Inflammatory macrophage treated with lipopolysaccharide for 1 hour (primary cell): ENCODE results near the gene CTRL.
"Not testable (repeated sequence)": the region's sequence is repeated elsewhere in the genome, so short reads cannot be mapped to it uniquely, and the experiment has no call there.

Experiments
- DNase-seq, 2 donors: peaks; one replicate each; pipeline ENCODE4 v3.0.0-alpha.2; 2020 to 2022

The CTRL gene

DNA sequence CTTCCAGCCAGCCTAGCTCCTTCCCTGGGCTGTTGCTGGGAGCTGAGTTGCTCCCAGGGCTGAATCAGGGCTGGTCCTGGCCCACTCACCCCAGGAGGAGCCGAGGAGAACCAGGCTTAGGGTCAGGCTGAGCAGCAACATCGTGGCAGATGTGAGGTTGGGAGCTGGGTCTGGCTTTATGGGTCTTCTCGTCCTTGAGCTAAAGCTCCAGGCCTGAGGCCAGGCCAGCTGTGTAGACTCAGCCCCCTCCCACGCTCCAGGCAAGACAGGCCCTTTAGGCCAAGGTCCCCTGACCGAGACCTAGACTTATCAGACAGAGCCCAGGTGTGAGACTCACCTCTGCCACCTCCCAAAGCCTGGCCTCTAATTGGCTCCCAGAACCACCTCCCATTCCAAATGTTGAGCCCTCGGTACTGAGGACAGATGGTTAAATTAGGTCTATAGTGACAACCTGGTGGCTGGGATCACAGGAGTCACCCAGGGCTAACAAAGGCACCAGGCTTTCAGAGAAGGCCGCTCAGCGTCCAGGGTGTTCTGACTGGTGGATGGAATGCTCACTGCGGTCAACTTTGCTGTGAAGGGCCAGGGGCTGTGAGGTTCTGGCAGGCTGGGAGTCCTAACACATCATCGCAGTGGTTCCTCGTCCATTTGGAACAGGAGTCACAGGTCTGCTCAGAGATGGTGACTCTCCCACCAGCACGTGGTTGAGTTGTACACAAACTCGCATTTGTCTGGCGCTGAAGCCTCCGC lies at the start of gene CTRL:
TSS of gene CTRL (minus strand) at position 151 of the 750 bp plus-strand sequence. CDS start at position 141, 10 bp downstream.
- DNase-seq = no peak

DNA sequence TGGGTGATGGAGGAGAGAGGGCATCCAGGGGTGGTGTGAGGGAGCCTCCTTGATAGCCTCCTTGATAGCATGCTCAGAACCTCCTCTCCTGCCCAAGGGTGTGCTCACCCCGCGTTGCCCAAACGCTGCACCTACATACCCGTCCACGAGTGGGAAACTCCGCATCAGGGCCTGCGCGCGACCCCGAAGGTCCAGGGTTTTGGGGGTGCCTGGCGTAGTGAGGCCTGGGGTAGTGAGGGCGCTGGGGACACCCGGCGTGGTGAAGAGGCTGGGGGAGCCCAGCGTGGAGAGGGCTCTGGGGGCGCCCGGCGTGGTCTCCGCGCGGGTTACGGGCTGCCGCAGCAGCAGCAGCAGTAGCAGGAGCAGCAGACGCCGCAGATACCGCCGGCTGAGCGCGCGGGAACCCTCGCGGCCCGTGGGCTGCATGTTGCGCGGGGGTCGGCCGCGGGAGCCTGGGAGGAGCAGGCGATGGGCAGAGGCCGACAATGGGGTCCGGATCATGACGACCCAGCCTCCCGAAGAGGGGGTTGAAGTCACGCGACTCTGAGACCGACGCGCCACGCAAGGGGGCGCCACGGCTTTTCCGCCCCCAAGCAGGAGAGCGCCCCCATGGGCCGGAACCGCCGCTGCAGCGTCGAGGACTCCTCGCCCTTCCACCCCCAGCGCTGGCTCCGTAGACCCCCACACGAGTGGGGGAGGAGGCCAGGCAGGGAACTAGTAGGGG lies 48.5 kb upstream of the CTRL start, which contains the start of gene DPEP3:
TSS of gene DPEP3 (minus strand) at position 545 of the 724 bp plus-strand sequence. CDS start at position 426, 119 bp downstream.
- DNase-seq = no peak

DNA sequence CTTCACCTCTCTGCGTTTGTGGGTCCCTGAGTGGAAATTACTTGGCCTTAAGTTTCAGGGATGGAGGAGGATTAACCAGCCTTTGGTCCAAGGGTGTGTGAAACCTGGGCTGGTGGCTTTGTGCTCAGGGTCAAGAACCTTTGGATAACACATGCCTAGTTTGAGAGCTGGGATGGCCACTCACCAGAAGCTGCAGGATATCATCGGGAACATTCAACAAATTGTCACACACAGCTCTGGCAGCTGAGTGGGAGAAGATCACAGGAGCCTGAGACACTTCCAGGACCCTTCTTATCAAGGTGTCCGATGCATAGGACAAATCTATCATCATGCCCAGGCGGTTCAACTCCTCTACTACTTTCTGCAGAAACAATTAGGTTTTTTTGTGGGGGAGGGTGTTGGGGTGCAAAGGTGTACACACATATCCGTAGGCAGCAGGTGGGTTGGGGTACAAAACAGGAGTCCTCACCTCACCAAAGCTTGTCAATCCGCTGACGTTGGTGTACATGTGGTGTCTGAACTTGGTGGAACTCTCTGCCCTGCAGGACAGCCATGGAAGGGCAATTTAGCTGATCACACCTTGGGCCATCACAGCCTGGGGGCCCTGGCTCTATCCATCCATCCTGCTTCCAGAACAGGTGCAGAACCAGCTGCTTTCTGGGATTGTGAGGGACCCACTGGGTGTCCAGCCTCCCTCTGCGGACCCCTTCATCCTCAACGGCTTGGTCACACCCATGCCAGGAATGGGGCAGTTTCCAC lies 46.0 kb upstream of the CTRL start:
- no peak for DNase-seq

DNA sequence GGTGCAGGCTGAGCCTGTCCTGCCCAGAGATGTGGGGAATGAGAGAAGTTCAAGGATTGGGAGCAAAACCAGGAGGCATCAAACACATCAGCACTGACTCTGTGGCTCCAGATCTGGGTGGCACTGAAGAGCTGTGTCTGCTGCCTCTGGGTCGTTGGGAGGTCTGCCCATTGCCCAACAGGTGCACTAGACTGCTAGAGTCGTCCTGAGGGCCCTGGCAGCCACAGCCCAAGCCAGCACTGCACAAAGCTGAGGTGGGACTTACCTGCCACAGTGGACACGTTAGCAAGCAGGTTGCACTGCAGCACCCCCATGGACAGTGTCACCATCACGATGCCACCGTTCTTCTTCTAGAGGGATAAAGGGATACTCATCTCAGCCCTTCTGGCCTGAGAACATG lies 45.3 kb upstream of the CTRL start:
- no peak for DNase-seq

DNA sequence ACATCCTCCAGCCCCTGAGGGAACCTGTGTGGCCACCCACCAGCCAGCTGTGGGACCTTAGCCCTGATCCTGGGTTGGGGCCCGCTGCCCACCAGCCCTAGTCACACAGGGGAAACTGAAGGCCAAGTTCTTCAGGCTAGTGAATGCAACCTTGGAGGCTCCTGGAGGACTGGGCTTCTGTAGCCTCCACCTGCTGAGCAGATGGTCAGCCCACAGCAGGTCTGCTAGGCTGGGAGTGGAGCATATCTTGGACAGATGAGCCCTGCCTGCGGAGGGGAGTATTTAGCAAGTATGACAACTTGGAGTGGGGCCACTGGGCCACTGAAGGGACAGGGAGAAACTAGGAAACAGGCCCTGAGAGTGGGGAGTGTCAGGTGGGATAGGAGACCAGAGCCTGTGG lies 44.5 kb upstream of the CTRL start:
- DNase-seq = no peak

DNA sequence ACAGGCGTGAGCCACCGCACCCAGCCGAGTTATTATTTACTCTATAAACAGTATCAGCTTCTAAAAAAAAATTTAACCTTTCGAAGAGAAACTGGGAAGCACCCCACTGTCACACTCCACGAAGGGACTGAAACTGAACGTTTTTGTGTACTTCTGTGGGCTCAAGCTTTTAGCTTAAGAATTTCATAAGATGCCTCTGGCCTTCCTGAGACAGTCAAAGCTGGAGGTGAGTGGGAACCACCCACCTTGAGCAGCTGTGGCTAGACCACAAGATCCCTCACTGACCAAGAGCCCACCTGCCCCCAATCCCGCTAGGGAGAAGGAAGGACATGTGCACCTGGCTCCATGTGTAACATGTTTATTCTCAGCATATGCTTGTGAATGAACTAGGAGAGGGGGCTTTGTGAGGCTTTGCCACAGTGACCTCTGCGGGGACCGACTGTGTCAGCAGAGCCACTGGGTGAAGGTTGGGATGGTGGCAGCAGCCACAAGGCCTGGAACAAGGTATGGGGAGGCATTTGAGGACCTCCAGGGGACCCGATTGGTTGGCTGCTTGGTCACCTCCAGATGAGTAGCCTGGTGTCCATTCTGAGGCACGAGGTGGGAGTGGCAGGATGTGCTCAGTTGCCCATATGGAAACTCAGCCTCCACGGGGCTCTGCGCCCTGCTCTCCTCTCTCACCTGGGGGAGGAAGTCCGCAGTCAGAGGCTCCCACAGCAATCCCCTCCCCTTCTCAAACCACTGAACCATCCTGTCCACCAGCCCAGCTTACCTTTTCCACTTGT lies 43.9 kb upstream of the CTRL start:
- DNase-seq = no peak

DNA sequence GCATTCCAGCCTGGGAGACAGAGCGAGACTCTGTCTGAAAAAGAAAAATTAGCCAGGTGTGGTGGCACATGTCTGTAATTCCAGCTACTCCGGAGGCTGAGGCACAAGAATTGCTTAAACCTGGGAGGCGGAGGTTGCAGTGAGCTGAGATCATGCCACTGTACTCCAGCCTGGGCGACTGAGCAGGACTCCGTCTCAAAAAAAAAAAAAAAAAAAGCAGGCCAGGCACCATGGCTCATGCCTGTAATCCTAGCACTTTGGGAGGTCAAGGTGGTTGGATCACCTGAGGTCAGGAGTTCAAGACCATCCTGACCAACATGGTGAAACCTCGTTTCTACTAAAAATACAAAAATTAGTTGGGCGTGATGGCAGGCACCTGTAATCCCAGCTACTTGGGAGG lies 40.6 kb upstream of the CTRL start:
- not testable (repeated sequence) for DNase-seq

DNA sequence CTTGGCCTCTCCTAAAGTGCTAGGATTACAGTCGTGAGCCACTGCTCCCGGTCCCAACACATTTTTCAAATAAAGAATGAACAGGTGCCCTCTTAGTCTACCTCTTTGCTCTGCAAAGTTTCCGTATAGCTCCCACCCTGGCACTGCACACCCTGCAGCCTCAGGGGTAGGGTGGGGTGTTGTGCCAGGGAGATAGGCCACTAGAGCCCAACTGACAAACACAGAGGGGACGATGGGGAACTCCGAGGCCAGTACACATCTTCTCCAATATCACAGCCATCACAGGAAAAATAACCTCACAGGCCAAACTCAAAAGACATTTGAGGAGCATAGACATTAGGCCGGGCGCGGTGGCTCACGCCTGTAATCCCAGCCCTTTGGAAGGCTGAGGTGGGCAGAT lies 39.4 kb upstream of the CTRL start:
- DNase-seq = no peak

DNA sequence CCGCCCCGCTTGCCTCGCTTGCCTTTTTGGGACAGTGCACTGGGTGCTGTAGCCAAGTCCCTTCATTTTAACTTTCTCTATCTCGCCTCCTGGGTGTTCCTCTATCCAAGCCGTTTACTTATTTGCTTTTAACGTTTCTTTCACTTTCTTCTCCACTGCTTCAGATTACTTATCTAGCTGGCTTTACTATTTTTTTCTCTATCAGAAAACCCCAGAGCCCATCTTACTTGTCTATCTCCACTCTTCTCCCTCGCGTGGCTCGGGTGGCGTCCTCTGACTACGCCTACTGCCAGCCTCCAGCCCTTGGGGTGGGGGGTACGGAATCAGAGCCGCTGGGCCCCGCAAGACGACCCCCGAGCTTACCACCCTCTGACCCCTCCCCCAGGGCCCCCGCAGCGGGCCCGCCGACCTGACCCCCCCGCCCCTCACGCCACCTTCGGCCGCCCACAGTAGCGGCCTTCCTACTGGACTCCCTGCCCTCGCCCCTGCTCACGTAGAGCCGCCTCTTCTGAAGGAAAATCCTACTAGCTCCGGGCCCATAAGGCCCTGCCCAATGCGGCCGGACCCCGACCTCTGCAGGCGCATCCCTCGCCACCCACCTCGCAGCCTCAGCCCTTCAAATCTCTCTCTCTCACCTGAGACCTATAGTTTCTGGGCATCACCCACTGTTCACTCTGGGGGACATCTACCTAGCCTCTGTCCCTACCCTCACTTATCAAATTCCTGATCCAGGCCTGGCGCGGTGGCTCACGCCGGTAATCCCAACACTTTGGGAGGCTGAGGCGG lies 37.8 kb upstream of the CTRL start:
- peak in 1 of 2 donors; percentile 22 for DNase-seq

DNA sequence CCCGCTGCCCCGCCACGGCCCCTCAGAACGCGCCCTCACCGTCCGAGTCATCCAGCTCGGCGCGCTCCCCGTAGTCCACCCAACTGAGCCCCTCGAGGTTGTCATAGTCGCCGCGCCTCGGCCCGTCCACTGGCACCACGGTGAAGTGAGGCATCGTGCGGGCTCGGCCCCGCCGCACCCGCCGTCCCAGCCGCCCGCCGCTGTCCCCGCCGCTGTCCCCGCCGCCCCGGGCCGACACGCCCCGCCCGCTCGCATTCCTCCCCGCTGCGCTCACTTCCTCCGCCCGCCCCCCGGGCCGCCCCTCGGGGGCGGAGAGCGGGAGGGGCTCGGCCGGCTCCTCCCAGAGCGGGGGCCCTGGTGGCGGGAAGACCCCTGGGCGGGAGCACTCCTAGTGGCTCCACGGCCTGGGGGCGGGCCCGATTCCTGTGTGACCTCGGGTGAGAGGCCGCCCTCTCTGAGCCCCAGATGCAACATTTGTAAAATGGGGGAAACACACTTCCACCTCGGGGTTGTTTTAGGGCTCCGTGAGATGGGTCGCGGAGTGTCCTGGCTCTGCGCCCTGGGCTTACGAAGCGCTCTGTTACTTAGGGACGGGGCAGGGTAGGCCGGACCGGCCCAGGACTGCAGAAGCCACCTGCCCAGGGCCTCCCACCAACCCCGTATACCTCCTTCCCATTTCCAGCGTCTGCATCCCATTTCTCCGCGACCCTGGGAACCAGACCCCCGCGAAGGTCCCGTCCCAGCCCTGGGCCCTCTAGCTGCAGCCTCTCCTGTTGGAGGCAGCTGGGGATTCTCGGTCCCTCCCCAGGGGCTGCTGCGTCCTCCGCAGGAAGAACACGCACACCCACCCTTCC lies 37.0 kb upstream of the CTRL start, which contains the start of gene SLC12A4:
TSS of gene SLC12A4 (minus strand) at position 238 of the 854 bp plus-strand sequence. CDS start at position 154, 84 bp downstream.
- peak; percentile 68 to 71 for DNase-seq

DNA sequence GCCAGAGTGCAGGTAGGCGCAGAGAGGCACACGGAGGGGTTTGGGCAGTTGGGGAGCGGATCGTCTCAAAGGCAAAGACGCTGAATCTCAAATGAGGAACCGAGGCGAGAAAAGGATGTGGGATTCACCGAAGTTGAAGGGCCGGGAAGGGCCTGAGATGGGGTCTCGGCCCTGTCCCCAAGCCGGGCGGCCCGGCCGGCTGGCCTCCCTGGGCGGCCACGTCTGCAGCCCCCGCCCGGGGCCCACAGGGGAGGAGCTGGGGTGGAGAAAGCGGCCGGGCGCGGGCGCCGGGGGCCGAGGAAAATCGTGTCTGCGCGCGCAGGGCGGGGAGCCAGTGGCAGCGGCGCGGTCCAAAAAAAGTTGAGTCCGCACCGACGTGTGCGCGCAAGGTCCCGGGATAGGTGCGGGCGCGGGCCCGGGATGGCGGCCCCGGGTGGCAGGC lies 36.3 kb upstream of the CTRL start:
- DNase-seq = peak; percentile 10 to 22

DNA sequence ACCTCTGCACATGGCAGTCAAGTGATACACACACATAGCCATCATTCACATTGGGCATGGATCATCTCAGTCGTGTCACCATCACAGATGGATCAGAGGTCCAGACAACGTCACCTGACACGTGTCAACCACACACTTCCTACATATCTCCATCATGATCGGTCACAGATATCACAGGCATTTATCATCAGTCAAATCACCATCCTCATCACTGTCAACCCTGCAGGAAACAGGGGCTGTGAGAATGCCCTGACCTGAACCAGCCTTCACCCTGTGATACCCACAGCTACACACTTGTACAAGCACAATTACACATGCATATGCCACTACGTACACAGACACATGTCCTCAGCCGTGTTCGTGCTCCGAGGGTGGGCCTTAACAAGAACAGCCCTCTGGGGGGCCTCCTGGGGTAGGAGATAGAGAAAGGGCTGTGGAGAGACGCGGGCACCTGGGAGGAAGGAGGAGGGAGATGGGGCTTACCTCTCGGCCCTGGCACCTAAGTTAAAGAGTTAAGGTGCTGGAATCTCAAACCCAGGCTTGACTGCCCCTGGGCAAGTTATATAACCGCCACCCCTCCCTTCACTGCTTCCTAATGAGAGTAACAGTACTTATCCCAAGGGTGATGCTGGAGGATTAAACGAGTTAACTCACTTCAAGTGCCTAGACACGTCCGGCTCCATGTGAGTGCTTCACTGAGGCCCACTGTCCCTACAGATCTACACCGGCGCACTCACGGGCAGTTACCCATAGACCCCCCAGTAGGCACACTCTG lies 35.7 kb upstream of the CTRL start:
- no peak for DNase-seq

DNA sequence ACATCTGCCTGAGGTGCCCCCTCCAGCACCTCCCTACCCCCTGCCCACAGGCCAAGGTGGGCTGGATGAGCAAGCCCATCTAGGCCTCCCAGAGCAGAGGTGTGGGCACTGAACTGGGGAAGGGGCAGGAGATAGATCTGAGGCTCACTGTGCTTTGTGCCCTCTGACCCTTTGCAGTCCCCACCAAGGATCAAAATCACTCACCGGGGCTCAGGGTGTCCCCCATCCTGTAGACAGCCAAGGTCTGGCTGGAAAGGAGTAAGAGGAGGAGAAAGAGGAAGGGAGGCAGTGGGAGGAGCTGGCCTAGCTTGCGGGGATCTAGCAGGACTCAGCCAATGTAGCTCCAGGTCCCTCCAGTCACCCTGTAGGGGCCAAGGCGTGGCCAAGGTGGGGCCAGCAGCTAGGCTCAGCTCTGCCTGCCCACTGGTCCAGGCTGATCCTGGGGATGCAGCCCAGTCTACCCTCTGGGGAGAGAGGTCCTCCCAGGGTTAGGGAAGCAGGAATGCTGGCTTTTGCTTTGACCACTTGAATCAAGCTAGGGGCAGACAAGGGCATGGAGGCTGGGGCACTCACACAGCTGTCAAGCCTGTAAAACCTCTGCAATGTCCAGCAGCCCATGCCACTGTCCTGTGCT lies 35.0 kb upstream of the CTRL start:
- DNase-seq = peak; percentile 6 to 14

DNA sequence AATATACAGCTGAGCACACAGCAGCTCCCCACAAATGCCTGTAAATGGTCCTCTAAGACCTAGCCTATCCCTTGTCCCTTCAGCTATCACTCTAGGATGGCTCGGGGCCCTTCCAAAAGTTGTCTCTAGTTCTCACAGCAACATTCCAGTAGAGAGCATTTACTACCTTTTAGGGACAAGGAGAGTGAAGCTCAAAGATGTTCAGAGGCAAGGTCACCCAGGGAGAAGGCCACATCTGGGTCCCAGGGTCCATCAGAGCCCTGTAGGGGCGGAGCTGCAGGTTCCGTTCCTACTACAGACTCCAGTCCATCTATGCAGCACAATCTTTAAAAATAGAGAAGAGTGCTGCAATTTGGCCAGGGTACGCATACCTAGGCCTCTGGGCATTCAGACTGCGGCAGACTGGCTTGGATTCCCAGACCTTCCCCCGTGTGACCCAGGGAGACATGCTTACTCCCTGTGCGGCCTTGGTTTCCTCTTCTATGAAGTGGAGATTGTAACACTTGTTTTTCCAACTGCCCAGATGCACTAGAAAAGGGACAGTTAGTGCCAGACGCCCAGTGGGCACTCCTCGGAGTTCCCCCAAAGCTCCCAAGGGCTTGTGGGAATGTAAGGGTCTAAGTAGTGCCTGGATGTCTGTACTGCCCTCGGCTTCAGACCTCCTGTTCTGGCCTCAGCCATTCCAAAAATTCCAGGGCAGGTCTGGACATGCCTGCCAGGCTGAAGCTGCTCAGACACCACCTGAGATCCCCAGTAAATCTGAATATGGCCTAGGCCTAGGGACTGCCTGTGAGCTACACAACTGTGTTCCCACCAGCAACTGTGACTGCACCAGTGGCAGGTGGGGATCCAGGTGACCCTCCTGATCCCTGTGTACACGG lies 34.2 kb upstream of the CTRL start:
- no peak for DNase-seq

DNA sequence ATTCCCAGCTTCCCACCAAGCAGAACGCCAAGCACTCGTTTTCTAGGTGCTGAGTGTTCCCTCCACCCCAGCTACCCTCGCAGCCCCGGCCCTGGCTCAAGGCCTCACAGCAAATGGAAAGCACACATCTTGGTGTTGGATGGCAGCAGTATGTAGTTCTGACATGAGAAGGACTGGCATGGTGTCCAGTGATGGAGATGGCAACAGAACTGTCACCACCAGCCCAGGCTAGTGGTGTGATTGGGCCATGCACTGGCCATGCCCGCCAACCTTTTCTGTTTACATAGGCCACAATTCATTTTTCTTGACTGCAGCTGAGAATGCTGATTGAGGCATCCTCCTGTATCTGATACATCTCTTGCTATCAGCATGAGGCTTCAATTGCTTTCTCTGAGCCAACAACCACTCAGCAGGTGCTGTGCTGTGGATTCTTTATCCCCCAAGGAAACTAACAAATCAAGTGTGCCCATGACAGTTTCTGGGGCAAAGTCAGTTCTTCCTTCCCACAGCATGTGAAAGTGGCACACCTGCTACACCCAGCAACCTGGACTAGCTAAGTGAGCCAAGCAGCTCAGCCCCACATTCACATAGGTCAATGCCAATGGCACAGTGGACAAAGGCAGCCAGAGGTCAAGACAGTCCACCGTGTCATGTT lies 32.9 kb upstream of the CTRL start:
- no peak for DNase-seq

DNA sequence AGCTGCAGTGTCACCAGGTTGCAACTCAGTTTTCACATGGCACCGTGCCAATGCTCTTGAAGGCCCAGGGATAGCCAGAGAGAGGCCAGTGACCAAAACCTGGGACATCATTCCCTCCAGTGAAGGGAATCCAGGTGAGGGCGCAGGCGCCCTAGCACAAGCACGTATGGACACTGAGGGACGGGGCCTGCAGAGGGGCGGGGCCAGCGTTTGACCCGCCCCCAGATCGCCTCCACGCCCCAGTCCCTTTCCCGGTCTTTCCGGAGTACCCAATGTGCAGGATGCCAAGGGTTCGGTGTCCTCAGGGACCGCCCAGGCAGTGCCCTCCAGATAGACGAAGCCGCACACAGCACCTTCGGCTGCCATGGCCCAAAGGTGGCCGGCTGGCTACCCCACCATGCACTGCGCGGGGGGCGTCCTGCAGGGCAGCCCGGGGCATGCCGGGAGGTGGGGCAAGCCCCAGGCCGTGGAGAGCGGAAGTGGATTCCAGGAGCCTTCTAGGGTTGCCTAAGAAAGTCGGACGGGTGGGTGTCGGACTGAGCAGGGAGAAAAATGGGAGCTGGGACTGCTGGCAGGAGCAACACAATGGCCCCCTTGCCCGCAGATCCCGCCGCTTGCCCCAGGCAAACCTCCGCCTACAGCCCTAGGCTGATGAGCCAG lies 32.1 kb upstream of the CTRL start:
- no peak for DNase-seq

DNA sequence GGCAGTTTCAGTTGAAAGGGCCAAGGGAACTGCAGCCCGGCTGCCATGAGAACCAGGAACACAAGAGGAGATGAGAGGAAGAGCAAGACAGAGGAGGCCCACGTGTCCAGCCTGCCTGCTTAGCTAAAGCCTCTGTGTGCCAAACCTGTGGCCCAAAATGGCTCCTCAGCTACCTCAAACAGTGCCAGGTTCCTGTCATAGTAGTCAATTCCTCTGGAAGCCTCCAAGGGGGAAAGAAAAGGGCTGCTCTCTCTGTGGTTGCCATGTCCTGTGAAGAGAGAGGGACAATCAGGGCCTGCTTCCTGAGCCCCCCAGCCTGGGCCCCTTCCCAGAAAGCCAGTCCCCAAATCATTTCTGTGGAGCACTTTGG lies 31.6 kb upstream of the CTRL start:
- no peak for DNase-seq
